Gastrocnemius medialis (tissue), 4 donors: ENCODE results near the gene RASAL2.

ENCODE experiments used
- CTCF ChIP-seq, 5 experiments: fragments of 450-650 bp in 3 of 5; fragments of 200-600 bp in 2 of 5; sonication (generic) in 2 of 5; IDR thresholded peaks in 4 of 5; conservative IDR thresholded peaks in 1 of 5; 1 replicate in 4 of 5; 2 replicates in 1 of 5; pipeline ENCODE4 v1.5.1; 2016 to 2019; ENCODE audit warnings: antibody characterized with exemption in 5 of 5, mild to moderate bottlenecking in 3 of 5, moderate library complexity in 3 of 5
- POLR2A ChIP-seq, 2 donors: fragments of 450-650 bp; IDR thresholded peaks; one replicate each; pipeline ENCODE4 v1.6.1; 2017; ENCODE audit warnings: antibody characterized with exemption in 2 of 2, mild to moderate bottlenecking in 2 of 2, moderate library complexity in 2 of 2

- no peak for TF ChIP-seq CTCF (IDR thresholded peaks at IDR 0.05 in 4 of 5, conservative IDR thresholded peaks at IDR 0.05 in 1 of 5)
- no peak for TF ChIP-seq POLR2A (IDR thresholded peaks at IDR 0.05)
Measured at GRCh38 chr1:178489399-178489798, 395.5 kb downstream of the RASAL2 start.
